SKM-1 (cell line): ENCODE data around the gene ZNF768.
"Not testable (repeated sequence)": the region's sequence is repeated elsewhere in the genome, so short reads cannot be mapped to it uniquely, and the experiment has no call there.

ENCODE experiments used
- DNase-seq: peaks from one replicate; lab custom pipeline; 2025; ENCODE audit not compliant: unreplicated experiment; lab: John Stamatoyannopoulos, UW

Gene ZNF768

DNA sequence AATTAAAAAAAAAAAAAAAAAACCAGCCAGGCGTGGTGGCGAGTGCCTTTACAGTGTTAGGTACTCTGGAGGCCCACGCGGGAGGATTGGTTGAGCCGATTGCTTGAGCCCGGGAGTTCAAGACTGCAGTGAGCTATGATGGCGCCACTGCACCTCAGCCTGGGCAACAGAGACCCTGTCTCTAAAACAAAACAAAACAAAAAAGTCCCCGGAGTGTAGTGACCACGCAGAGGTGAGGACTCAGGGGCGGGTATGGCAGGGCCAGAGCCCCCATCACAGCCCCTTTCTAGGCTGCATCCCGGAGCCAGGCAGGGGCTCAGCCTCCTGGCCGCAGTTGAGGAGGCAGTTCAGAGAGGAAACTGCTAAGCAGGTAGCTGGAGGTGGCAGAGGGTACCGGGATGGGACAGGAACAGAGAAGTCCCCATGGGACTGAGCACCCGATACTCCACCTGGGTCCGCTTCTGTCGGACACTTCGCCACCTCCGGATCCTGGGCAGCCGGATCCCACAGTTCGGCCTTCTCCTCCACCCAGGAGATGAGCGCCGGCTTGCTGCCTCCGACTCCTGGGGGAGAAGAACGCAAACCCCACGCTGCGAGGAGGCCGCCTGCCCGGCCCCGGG lies 7.5 kb upstream of the ZNF768 start:
- no peak for DNase-seq

- DNase-seq = no peak
Observed at GRCh38 chr16:30533146-30533522, 6.8 kb upstream of the ZNF768 start.

GRCh38 chr16:30532285-30533145 lies 6.1 kb upstream of the ZNF768 start:
- DNase-seq = no peak

- DNase-seq = no peak
Observed at GRCh38 chr16:30530163-30531037, 4.0 kb upstream of the ZNF768 start.

DNA sequence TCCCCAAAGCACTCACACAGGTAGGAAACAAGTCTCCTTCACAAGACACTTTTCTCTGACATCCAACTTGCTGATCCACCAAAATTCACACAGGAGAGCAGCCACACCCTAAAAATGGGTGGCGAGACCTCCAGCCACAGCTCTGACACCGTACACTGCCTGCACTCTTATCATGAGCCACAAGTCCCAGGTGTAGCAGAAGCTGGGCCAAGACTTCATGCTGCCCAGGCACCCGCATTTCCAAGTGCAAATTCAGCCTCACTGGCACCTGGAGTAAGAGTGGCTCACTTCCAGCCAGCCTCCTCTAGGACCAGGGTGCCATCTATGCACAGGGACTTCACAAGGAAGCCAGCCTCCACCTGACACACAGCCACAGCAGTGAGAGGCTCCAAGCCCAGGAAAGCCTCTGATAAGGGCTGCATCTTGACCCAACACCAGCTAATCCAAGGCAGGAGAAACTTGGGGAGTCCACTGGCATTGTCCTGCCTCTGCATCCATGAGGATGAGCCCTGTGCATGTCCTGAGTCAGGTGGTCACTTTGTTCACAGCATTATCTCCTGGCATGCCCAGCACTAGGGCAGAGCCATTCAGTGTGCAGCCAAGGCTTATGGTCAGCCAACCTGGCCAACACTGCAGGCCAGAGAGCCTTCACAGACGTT lies 2.6 kb upstream of the ZNF768 start:
- DNase-seq = no peak

GRCh38 chr16:30527635-30528178 lies 1.3 kb upstream of the ZNF768 start:
- DNase-seq = peak; percentile 62

DNA sequence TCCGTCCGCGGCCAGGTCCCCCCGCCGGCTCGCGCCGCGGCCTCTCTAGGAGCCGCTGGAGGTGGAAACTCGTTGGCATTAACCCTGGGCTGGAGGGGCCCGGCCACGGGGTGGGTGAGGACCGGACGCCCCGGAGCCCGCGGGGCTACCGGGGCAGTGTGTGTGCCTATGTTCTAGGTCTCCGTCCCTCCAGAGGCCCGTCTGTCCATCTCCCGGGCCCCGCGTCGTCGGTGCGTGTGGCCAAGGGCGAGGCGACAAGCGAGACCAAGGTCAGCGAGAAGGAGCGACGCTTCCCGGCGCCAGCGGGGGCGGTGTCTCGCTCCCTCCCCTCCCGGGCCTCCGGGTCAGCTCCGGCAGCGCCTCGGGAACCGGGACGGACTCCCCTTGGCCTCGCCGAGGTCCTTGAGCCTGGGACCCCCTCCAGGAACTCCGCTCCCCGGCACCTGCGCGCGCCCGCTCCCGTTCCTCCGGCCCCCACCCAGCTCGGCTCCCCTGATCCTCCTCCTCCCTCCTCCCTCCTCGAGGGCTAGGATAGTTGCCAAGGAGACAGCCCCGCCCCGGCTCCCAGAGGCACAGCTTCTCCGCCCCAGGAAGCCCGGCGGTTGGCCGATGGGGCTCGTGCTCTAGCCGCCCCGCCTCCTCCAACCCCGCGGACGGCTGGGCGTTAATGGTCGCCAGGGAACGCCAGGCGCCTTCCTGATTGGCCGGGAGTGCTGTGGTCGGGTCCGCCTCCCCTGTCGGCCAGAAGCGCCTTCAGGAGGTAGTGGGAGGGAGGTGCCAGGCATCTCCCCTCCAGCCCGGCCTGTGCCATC lies 663 bp upstream of the ZNF768 start:
- peak; percentile 92 for DNase-seq

DNA sequence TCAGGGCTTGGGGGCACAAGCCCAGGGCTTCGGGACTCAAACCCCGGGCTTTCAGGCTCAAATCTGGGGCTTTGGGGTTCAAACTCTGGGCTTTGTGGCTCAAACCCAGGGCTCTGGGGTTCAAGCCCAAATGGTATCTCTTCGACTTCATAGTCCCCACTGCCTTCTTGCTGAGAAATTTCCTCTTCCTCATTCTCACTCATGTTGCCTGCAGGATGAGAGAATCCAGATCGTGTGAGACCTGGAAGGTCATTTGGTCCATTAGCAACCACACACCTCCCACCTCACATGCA lies 576 bp downstream of the ZNF768 start:
- no peak for DNase-seq

- no peak for DNase-seq
Observed at GRCh38 chr16:30524575-30525568, 1.5 kb downstream of the ZNF768 start.

- no peak for DNase-seq
Observed at GRCh38 chr16:30523768-30524574, 2.4 kb downstream of the ZNF768 start.

DNA sequence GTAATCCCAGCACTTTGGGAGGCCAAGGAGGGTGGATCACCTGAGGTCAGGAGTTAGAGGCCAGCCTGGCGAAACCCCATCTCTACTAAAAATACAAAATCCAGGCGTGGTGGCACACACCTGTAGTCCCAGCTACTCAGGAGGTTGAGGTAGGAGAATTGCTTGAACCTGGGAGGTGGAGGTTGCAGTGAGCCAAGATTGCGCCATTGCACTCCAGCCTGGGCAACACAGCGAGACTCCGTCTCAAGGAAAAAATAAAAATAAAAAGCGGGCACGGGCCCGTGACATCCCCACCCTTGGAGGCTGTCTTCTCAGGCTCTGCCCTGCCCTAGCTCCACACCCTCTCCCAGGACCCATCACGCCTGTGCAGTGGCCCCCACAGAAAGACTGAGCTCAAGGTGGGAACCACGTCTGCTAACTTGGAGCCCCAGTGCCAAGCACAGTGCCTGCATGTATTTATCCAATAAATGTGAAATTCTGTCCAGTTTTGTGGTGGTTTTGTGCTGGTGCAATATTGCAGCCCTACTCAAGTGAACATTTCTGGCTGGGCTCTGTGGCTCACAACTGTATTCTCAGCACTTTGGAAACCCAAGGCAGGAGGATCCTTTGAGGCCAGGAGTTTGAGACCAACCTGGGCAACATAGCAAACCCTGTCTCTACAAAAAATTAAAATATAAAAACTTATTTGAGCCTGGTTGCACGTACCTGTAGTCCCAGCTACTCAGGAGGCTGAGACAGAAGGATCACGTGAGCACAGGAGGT lies 3.5 kb downstream of the ZNF768 start:
- not testable (repeated sequence) for DNase-seq

DNA sequence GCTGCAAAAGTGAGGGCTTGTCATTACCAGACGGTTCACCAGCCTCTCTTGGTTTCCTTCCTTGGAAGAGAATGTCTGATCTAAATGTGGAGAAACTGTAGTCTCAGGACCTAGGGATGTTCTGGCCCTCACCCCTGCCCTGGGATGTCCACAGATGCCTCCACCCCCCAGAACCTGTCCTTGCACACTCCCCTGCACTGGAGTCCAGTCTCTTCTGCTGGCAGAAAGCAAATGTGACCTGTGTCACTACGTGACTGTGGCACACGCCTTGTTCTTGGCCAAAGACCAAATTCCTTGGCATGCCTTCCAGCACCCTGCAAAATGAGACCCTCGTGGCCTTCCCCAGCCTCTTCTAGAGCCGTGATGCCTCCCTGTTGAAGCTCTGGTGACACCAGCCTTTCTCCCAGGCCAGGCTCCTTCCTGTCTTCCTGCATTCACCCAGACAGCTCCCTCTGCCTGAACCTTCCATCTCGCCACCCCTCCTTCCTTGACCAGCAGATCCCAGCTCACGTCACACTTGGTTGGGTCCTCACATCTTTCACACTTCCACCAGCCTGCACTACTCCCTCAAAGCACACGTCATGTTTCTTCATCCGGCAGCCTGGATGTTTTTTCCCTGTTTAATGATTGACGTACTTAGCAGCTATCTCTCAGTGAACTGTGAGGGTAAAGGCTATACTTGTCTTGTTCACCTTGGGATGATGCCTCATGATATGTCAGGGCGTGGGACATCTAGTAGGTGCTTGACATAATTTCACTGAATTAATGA lies 4.3 kb downstream of the ZNF768 start:
- DNase-seq = no peak

DNA sequence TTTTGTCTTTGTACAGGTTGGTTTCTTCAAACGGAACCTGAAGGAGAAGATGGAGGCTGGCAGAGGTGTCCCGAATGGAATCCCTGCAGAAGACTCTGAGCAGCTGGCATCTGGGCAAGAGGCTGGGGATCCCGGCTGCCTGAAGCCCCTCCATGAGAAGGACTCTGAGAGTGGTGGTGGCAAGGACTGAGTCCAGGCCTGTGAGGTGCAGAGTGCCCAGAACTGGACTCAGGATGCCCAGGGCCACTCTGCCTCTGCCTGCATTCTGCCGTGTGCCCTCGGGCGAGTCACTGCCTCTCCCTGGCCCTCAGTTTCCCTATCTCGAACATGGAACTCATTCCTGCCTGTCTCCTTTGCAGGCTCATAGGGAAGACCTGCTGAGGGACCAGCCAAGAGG lies 4.9 kb downstream of the ZNF768 start:
- no peak for DNase-seq

- DNase-seq = no peak
Observed at GRCh38 chr16:30519120-30520049, 7.0 kb downstream of the ZNF768 start.

- no peak for DNase-seq
Observed at GRCh38 chr16:30518552-30518951, 7.8 kb downstream of the ZNF768 start.

DNA sequence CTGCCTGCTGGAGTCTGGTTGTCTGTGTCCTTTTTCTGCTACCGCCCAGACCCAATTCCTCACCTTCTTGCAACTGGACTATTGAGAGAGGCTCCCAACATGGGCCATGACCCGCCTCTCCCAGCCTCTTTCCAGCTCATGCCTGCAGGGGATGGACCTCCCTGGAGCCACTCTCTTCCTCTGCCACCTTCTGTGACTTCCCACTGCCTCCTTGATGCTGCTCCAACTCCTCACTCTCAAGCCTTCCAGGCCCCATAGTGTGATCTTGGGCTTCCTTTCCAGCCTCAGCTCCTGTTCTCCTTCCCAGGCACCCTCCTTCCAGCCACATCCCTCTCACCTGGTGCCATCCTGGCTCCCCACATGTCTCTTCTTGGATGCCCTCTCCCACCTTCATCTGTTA lies 11.1 kb downstream of the ZNF768 start:
- no peak for DNase-seq
